Dermis microvascular lymphatic vessel endothelial cell (primary cell): ENCODE data around the gene RIMS3. TPM values are rescaled to one million over a fixed set of nuclear protein-coding genes. Genes with fewer than 3 reads are reported as not detected.
"Not testable (repeated sequence)": the region's sequence is repeated elsewhere in the genome, so short reads cannot be mapped to it uniquely, and the experiment has no call there.

Experiments used
- DNase-seq, 2 donors: peaks; one replicate each; pipeline versions ENCODE4 v3.0.0 to v3.0.0-alpha.2; 2010; ENCODE audit warnings: low read depth in 2 of 2
- total RNA-seq: library from RNA; depleted of rRNA; stranded (reverse); fragments of >200 nt; gene quantifications from 2 replicates; pipeline ENCODE4 v1.2.1, GENCODE V29; 2014

The RIMS3 gene
- 0.38 and 0.39 TPM in 2 replicates for total RNA-seq

DNA sequence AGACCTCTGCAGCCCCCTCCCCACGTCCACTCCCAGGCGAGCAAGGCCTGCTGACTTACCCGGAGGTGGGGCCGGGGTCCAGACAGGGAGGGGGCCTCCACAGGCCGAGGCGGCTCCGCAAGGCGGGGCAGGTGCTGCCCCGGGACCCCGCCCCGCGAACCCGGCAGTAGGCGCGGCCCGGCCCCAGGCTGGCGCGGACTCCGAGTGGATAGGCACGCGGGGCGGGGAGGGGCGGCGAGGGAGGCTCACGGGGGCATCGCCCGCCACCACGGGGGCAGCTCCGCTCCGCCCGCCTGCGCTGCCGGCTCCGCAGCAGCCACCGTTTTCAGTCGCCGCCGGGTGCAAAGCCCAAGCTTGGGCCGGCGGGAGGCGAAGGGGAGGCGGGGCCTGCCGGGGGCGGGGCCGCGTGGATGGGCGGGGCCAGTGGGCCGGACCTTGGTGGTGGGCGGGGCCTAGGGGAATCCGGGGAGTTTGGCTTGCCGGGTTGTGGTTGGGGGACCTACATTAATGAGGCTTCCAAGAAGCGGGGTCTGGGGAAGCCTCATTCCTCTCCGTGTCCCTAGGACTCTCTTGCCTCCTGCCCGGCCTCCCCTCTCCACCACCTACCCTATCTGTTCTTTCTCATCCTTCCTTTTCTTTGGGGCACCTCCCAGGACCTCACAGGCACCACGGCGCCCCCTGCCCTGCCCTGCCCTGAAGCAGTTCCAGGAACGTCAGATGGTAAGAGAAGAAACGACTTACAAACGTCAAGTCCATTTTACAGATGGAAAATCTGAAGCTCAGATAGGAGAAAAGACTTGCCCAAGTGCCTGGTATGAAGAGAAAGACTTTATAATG, at the start of gene RIMS3:
TSS of gene RIMS3 (minus strand) at position 348 of the 837 bp plus-strand sequence. CDS start 23,757 bp downstream, outside the sequence.
- DNase-seq = peak in 1 of 2 donors; percentile 43

- peak; percentile 71 to 84 for DNase-seq
These were observed 47.5 kb upstream of the RIMS3 start for GRCh38 chr1:40712997-40713396.

- DNase-seq = no peak
These were observed 47.0 kb upstream of the RIMS3 start for GRCh38 chr1:40712405-40712944.

- peak in 1 of 2 donors; percentile 51 for DNase-seq
These were observed 46.3 kb upstream of the RIMS3 start for GRCh38 chr1:40711465-40712404.

DNA sequence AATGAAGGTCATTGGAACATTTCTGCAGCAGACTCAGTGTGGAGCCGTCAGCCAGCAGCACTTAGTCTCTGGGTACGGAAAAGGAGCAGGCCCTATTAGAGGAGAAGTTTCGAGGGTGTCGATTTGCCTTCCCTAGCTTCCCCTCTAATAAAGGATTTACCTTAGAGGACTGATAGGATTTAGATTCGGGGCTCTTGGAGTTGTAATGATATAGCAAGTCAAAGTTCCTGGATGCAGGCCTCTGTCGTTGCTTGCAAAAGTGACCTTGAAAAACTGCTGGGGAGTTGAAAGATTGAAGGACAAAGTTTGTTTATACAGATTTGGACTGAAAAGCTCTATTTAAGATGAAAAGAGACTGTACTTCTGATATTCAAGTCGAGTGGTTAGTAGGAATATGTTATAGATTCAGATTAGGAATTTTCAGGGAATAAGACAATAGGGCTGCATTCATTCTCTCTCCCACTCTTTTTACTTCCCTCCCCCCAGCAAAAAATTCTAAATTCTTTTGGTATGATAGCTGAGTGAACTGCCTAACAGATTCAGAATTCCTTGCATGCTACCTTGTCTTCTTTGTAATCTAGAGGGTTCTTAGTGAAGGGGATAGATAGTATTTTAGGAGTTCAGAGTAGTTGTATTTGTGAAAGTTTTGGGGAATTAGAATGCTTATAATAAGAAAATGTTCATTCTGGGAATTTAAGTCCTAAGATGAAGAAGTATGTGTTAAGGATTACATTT, 45.3 kb upstream of the RIMS3 start:
- DNase-seq = peak in 1 of 2 donors; percentile 5

DNA sequence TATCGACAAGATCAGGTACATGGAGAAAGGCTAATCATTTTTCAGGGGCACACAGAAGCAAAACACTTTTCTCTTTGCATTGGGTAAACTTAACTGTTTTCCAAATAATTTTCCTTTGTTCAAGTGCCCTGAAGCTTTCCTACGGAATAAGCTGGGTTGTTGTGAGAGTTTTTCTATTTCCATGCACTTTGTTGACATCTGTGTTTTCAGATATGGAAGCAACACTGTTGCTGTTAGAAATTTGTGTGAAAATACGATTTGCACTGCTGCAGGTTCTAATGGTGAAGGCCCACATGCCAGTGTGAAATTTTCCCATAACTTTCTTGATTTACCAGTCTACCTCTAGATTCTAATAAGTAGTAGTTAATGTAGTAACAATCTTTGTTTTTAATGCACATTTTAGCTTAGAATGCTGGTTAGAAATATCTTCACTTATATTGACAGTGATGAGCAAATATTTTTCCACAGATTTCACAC, 44.4 kb upstream of the RIMS3 start:
- no peak for DNase-seq

DNA sequence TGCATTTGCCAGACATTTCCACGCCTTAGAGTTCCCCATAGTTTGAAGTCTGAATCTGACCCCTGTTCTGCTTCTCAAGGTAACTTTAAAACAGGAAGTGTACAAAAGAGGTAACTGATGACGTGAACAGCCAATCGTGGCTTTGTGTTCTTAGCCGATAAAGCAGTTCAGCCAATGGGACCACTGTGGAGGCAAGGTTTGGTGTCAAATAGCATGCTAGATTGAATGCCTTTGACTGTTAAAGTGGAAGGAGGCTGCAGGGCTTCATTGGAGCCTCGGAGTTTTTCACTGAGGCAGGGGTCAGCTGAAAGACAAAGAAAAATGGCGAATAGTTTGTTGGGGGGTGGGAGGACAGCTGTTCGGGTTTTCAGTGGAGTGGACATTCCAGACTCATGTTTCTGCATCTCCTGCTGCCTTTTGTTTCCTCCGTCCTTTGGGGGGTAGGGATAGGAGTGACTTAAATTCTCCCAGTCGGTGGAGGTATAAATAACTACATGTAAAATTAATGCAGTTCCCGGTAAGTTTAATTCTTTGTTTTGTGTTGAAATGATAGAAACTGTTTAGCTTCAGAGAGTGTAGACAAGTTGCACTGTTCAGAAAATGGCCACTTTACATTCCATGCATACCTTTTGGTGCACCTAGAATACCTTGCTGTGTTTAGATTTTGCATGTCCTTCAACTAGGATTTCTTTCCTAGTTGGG, 43.8 kb upstream of the RIMS3 start:
- peak; percentile 94 to 97 for DNase-seq

- DNase-seq = peak; percentile 76 to 84
These were observed 43.2 kb upstream of the RIMS3 start for GRCh38 chr1:40708750-40709099.

- DNase-seq = no peak
These were observed 41.1 kb upstream of the RIMS3 start for GRCh38 chr1:40706626-40707025.

DNA sequence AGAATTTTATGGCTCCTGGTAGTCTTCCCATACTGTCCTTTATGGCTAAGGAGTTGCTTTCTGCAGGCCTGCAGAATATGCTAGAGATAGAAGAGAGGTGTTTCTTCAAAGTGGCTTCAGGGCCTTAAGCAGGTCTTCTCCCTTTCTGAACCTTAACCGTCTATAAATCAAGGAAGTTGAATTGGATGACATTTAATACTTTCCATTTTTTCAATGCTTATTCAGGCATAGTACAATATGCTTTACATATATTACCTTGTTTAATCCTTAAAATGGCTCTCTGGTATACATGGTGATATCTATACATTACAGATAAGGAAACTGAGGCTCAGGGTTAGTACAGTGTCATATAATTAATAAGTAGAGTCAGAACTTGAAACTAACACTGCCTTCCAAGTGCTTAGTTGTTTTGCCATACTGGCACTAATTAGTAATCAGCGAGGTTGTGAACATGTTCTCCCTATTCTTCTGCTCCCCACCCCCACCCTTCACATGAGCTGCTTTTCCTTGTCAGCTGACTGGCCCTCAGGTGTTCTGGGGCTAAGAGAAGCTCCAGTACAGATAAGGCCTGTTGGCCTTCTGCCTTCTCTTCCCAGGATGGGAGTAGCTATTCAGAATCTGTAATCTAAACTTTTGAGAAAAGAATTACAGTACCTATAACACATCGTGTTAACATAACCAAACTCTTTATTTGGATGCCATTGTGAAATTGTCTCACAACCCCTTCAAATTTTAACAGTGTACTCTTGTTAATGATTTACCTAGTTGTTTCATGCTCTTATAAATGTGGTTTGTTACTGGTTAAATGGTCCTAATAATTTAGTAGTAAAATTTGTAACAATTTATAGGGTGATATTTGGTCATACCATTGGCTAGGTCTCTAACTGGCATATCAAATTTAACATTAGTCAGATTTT, 39.6 kb upstream of the RIMS3 start:
- DNase-seq = no peak

GRCh38 chr1:40703316-40703715, 37.8 kb upstream of the RIMS3 start:
- peak in 1 of 2 donors; percentile 46 for DNase-seq

GRCh38 chr1:40702810-40703209, 37.3 kb upstream of the RIMS3 start:
- not testable (repeated sequence) for DNase-seq

- DNase-seq = no peak
These were observed 36.2 kb upstream of the RIMS3 start for GRCh38 chr1:40701684-40702083.

DNA sequence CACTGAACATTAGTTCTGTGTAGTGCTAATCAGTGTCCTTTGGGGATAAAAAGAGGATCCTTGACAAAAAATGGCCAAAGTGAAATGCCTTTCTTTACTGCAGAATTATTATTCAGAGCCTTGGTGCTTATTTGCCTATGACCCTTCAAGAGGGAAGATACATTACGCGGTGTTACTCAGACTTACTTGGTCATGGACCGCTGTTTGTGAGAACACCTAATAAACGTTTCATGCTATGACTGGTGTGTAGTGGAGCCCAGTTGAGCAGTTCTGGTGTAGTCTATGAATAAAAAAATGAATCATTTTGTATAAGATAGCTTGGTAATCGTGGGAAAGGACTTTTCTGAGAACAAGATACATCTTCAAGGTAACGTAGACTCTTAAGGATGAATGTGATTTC, 34.3 kb upstream of the RIMS3 start:
- DNase-seq = no peak

GRCh38 chr1:40697436-40697835, 32.0 kb upstream of the RIMS3 start:
- no peak for DNase-seq

GRCh38 chr1:40696294-40696693, 30.8 kb upstream of the RIMS3 start:
- DNase-seq = no peak

- no peak for DNase-seq
These were observed 28.9 kb upstream of the RIMS3 start for GRCh38 chr1:40694353-40694874.

DNA sequence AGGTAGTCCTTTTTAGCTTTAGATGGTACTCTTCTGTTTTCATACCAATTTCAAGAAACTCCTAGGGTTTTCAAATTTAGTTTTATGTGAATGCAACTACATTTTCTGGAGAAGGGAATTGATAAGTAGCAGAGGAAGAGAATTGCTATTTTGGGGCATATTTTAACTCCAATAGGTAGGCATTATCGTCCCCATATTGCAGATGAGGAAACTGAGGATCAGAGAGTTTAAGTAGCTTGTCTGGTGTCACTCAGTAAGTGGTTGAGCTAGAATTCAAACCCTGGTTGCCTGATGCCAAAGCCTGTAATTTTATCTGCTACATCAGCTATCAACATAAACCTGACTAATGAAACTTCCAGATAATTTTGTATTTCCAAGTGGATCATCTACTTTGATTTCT, 27.9 kb upstream of the RIMS3 start:
- no peak for DNase-seq

GRCh38 chr1:40692429-40692895, 27.0 kb upstream of the RIMS3 start:
- DNase-seq = peak in 1 of 2 donors; percentile 11
